Stimulated activated CD4-positive, alpha-beta T cell treated with anti-CD3 and anti-CD28 coated beads, Interleukin-12 subunit alpha, Interleukin-12 subunit beta, amount 100 ng/mL, for 24 hours (primary cell): ENCODE results near the gene C3orf38.
"Not testable (repeated sequence)": the region's sequence is repeated elsewhere in the genome, so short reads cannot be mapped to it uniquely, and the experiment has no call there.

Experiments used
- DNase-seq, 2 experiments: peaks; one replicate each; pipeline ENCODE4 v3.0.0-alpha.2; 2020; ENCODE audit warnings: low read depth in 2 of 2

The C3orf38 gene

GRCh38 chr3:88152841-88153240, 3.1 kb downstream of the C3orf38 start:
- no peak for DNase-seq

- no peak for DNase-seq
These were observed 16.7 kb downstream of the C3orf38 start for GRCh38 chr3:88166419-88166971.

DNA sequence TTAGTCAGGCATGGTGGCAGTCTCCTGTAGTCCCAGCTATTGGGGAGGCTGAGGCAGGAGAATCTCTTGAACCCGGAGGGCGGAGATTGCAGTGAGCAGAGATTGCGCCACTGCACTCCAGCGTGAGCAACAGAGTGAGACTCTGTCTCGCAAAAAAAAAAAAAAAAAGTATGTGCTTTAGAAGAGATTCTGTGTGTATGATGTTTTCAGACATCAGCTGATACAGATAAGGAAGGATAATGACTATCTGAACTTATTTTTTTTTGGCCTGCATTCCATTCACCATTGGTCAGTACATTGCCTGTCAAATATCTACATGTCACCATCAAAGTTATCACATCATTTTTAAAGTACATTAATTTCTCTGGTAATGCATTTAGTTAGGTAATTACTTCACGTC, 17.4 kb downstream of the C3orf38 start:
- no peak for DNase-seq

- no peak for DNase-seq
These were observed 17.9 kb downstream of the C3orf38 start for GRCh38 chr3:88167704-88168103.

DNA sequence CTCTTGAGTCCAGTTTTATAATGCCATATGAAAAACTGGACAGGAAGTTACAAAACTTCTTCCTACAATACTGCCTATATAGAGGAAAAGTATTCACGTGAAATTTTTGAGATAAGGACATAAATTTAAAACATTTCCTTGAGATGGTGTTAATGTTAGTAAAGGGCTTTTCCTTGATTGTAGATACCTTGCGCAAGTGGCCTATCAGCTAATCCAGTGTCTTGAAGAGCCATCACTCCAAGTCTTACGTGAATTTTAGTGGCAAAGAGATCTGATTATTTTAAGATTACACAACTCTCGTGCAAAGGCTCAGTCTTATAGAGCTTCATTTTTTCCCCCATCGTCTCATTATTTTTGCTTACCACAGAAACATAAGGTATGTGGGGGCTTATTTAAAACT, 18.4 kb downstream of the C3orf38 start:
- no peak for DNase-seq

- no peak for DNase-seq
These were observed 30.7 kb downstream of the C3orf38 start for GRCh38 chr3:88180398-88180999.

GRCh38 chr3:88182165-88182918, 32.6 kb downstream of the C3orf38 start:
- DNase-seq, result not testable (repeated sequence)

DNA sequence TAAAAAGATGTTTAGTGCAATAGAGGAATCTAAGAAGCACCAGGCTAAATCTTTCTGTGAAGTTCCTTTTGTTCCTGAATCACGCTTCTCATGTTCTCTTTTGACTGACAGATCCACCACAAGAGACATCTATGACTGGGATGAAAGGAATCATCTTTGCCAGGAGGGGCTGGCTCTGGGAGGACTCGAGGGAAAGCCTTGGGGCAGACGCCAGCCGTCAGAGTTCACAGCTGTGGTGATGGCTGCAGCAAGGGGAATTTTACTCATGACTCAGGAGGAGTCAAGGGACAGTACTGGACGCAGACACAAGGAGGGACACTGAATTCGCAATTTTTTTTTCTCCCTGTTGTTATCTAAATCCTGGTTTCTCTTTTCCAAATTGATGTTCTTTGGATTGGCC, 38.7 kb downstream of the C3orf38 start:
- no peak for DNase-seq

- DNase-seq, result no peak
These were observed 39.6 kb downstream of the C3orf38 start for GRCh38 chr3:88189361-88189810.

DNA sequence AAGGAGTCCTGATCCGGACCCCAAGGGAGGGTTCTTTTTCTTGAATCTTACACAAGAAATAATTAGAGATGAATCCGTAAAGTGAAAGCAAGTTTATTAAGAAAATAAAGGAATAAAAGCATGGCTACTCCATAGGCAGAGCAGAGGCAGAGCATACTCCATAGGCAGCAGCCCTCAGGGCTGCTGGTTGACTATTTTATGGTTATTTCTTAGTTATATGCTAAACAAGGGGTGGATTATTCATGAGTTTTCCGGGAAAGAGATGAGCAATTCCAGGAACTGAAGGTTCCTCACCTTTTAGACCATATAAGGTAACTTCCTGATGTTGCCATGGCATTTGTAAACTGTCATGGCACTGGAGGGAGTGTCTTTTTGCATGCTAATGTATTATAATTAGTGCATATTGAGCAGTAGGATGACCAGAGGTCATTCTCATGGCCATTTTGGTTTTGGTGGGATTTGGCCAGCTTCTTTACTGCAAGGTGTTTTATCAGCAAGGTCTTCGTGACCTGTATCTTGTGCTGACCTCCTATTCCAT, 42.2 kb downstream of the C3orf38 start:
- DNase-seq, result no peak

DNA sequence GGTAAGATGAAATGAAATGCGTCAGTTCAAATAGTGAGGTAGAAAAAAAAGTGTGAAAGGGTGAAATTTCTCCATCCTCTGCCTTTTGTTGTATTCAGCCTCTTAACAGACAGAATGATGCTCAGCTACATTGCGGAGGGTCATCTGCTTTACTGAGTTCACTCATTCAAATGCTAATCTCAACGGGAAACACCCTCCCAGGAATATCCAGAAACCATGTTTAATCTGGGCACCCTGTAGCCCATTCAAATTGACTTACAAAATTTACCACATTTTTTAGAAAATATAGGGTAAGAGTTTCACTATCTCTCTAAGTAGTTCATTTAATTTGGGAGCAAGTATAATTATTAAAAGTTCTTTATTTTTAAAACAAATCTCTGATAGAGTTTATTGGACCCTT, 42.9 kb downstream of the C3orf38 start:
- DNase-seq, result no peak

DNA sequence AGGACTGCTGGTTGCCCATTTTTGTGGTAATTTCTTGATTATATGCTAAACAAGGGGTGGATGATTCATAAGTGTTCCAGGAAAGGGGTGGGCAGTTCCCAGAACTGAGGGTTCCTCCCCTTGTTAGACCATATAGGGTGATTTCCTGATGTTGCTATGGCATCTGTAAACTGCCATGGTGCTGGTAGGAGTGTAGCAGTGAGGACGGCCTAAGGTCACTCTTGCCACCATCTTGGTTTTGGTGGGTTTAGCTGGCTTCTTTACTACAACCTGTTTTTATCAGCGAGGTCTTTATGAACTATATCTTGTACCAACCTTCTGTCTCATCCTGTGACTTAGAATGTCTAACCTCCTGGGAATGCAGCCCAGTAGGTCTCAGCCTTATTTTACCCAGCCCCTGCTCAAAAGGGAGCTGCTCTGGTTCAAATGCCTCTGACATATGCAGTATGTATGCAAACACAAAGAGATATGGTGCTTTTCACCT, 46.2 kb downstream of the C3orf38 start:
- peak in 1 of 2 experiments; percentile 22 for DNase-seq

DNA sequence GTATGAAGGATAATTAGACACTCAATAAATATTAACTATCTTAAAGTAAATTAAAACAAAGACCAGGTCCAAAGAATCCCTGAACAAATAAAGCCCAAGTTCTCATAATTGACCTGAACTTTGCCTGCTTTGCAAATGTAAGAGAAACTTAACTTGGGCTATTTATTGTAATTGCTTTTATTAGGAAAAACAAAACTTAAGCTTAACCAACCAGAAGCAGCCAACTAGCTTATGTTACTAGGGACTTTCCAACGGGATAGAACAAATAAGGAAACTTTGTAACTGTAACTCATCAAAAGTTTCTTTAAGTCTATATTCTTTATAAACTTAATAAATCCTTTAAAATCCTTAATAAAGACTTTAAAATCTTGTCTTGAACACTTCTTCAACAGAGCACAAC, 48.4 kb downstream of the C3orf38 start:
- no peak for DNase-seq

DNA sequence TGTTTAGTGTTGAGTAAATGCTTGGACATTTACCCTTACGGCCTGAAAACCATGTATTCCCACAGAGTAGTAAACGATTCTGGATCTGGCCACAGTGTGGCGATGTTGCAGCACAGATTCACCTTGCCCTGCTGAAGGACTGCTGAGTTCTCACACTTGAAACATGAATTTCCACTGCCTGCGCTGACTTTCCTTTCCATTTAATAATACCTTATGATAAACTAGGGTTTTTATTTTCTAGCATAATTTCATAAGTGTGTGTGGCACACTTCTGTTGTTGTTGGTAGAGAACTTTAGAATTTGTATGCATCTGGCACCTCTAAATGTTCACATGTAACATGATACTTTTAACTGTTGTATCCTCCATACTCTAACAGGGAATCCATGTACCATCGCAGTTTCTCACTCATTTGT, 53.9 kb downstream of the C3orf38 start:
- peak; percentile 15 to 59 for DNase-seq
